ENCODE data around the gene CDS2. TPM values are rescaled to one million over a fixed set of nuclear protein-coding genes. Genes with fewer than 3 reads are reported as not detected.

CDS2 gene
- total RNA-seq, 1 experiment from 2014 or later, result 67.4 TPM

GRCh38 chr20:5160882-5161281, 34.1 kb downstream of the CDS2 start:
- Histone ChIP-seq H3K4me1 (ENCODE audit: insufficient read depth, low read length, poor library complexity, severe bottlenecking) (peaks cover 16% of the 10 kb centered on the region), H3K4me3 (ENCODE audit: low read depth, low read length, poor library complexity, severe bottlenecking) (no peak overlapping the region), H3K9me3 (ENCODE audit: low read depth, low read length, poor library complexity, severe bottlenecking) (no peaks in the 10 kb centered on the region), H3K36me3 (ENCODE audit: insufficient read depth, low read length, poor library complexity, severe bottlenecking) (no peaks in the 10 kb centered on the region), H3K27ac (ENCODE audit: low read depth, low read length, poor library complexity, severe bottlenecking) (no peak overlapping the region), H3K27me3 (replicated peaks; ENCODE audit: insufficient read depth, low read depth, low read length, poor library complexity) (no peaks in the 10 kb centered on the region)
- POLR2A ChIA-PET (ENCODE audit: low non-redundant PET), result no interaction called here
- DNase-seq (ENCODE audit: low spot score), result no peak
- TF ChIP-seq, protein P1, sequence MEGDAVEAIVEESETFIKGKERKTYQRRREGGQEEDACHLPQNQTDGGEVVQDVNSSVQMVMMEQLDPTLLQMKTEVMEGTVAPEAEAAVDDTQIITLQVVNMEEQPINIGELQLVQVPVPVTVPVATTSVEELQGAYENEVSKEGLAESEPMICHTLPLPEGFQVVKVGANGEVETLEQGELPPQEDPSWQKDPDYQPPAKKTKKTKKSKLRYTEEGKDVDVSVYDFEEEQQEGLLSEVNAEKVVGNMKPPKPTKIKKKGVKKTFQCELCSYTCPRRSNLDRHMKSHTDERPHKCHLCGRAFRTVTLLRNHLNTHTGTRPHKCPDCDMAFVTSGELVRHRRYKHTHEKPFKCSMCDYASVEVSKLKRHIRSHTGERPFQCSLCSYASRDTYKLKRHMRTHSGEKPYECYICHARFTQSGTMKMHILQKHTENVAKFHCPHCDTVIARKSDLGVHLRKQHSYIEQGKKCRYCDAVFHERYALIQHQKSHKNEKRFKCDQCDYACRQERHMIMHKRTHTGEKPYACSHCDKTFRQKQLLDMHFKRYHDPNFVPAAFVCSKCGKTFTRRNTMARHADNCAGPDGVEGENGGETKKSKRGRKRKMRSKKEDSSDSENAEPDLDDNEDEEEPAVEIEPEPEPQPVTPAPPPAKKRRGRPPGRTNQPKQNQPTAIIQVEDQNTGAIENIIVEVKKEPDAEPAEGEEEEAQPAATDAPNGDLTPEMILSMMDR (conservative IDR thresholded peaks at IDR 0.05; ENCODE audit: low read depth, low read length), result no peak
- no peak for TF ChIP-seq EZH2 (IDR thresholded peaks at IDR 0.05; ENCODE audit: borderline replicate concordance, low read depth, low read length, poor library complexity, severe bottlenecking)
- BruUV-seq (replicated peaks), result no TSS peak
- intact Hi-C loops (cut with micrococcal nuclease; ENCODE audit: unreplicated experiment), result no loop called here
- CTCF ChIA-PET, result no interaction called here

DNA sequence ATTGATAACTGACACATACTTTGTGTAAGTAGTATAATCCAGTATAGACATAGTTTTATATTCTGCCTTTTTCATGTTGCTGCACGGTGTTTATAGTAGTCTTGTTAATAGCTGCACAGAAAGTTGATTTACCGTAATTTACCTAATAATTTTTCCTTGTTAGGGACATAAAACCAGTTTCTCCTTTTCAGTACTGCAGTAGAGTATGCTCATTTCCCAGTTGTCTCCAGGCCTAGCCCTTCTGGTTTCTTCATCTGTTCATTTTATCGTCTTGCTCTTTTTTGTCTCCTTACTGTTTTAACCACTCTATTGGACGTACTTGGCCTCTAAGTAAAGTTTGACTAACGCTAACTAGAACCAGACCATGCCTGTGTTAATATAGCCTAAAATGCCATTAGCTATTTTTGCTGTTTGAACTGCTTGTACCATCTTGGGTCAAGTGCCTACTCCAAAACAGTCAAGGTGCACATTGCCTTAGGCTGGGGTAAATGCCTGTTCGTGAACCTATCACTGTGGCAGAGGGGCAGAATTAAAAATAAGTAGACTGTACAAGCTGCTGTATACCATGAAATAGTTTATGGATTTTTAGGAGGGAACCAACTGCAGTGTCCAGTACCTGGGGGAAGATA, 34.8 kb downstream of the CDS2 start:
- no peaks in the 10 kb centered on the region for H3K9me3 ChIP-seq (ENCODE audit: low read depth, low read length, poor library complexity, severe bottlenecking)
- no TSS peak for BruUV-seq (replicated peaks)
- H3K27ac ChIP-seq (ENCODE audit: low read depth, low read length, poor library complexity, severe bottlenecking), result no peak overlapping the region
- POLR2A ChIA-PET (ENCODE audit: low non-redundant PET), result no interaction called here
- no peak overlapping the region for H3K4me3 ChIP-seq (ENCODE audit: low read depth, low read length, poor library complexity, severe bottlenecking)
- CTCF ChIA-PET, result no interaction called here
- H3K4me1 ChIP-seq (ENCODE audit: insufficient read depth, low read length, poor library complexity, severe bottlenecking), result peaks cover 14% of the 10 kb centered on the region
- intact Hi-C loops (cut with micrococcal nuclease; ENCODE audit: unreplicated experiment), result no loop called here
- H3K36me3 ChIP-seq (ENCODE audit: insufficient read depth, low read length, poor library complexity, severe bottlenecking), result no peaks in the 10 kb centered on the region
- no peaks in the 10 kb centered on the region for H3K27me3 ChIP-seq (replicated peaks; ENCODE audit: insufficient read depth, low read depth, low read length, poor library complexity)
- no peak for DNase-seq (ENCODE audit: low spot score)
- TF ChIP-seq, protein P1 (conservative IDR thresholded peaks at IDR 0.05; ENCODE audit: low read depth, low read length), result no peak
- no peak for TF ChIP-seq EZH2 (IDR thresholded peaks at IDR 0.05; ENCODE audit: borderline replicate concordance, low read depth, low read length, poor library complexity, severe bottlenecking)

DNA sequence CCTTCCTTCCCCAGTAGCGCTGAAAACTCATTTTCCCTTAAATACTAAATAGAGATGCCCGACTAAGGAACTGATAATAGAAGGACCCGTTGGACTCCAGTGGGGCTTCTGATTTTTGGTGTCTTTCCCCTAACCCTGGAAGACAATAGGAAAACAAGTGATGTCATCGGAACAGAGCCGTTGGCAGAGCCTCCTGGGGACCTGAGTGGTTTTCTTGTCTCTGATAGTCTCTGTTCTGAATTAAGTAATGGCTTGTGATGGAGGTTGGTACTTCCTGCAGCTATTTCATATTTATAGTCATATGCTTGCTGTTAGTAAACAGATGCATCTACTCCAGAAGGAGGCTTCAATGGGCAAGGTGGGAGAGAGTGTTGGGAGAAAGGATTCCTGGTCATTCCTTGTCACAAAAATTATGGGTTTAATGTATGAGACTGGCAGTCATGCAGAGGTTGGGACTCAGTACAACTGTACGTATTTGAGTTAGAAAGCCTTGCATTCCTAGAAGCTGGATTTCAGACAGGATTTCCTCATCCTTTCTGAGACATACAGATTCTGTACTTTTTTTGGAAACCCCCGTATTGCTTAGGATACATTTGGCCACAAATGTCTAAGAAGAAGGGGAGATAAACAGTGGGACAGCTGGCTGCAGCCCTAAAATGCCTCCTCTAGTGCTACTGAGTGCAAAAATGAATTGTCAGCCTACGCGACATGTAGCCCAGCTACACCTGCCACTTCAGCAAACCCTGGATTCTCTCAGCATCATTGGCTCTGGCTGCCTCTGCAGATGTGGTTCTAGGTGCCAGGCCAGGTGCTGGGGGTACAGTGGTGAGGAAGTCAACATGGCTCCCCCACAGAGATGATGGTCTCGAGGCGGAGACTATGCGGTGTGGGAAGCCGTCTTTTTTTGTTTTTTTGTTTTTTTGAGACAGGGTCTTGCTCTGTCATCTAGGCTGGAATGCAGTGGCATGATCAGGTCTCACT, 38.1 kb downstream of the CDS2 start:
- no peaks in the 10 kb centered on the region for H3K36me3 ChIP-seq (ENCODE audit: insufficient read depth, low read length, poor library complexity, severe bottlenecking)
- peak; percentile 39 for DNase-seq (ENCODE audit: low spot score)
- no peaks in the 10 kb centered on the region for H3K9me3 ChIP-seq (ENCODE audit: low read depth, low read length, poor library complexity, severe bottlenecking)
- ChIA-PET POLR2A (ENCODE audit: low non-redundant PET) (no interaction called here), CTCF (no interaction called here)
- H3K4me1 ChIP-seq (ENCODE audit: insufficient read depth, low read length, poor library complexity, severe bottlenecking), result peaks cover 42% of the 10 kb centered on the region
- H3K27me3 ChIP-seq (replicated peaks; ENCODE audit: insufficient read depth, low read depth, low read length, poor library complexity), result no peaks in the 10 kb centered on the region
- intact Hi-C loops (cut with micrococcal nuclease; ENCODE audit: unreplicated experiment), result loop anchor here (5.0 kb wide), 1 partner anchor 33 kb away; no protein-coding TSS in a partner anchor
- peak overlapping the region; percentile 2 for H3K27ac ChIP-seq (ENCODE audit: low read depth, low read length, poor library complexity, severe bottlenecking)
- no peak overlapping the region for H3K4me3 ChIP-seq (ENCODE audit: low read depth, low read length, poor library complexity, severe bottlenecking)
- no TSS peak for BruUV-seq (replicated peaks)
- TF ChIP-seq, protein P1 (conservative IDR thresholded peaks at IDR 0.05; ENCODE audit: low read depth, low read length), result no peak
- no peak for TF ChIP-seq EZH2 (IDR thresholded peaks at IDR 0.05; ENCODE audit: borderline replicate concordance, low read depth, low read length, poor library complexity, severe bottlenecking)
